ENCODE data around the gene SLC7A6. TPM values are rescaled to one million over a fixed set of nuclear protein-coding genes. Genes with fewer than 3 reads are reported as not detected.
A peak's percentile ranks its signal among the peaks of the same experiment; 100 is the strongest.

Gene SLC7A6
- total and polyA plus RNA-seq, 3 experiments from 2014 or later, result 18.7 to 94.9 (median 91.2) TPM

GRCh38 chr16:68257906-68258800 lies 6.2 kb upstream of the SLC7A6 start:
- Mint-ChIP-seq H3K4me1 (peaks cover 7 to 11% (median 10%) of the 10 kb centered on the region in 3 donors), H3K27ac (peak overlapping the region in 1 of 8 donors; percentile 58), H3K36me3 (peaks cover 0 to 45% (median 12%) of the 10 kb centered on the region in 3 donors), H3K9me3 (no peaks in the 10 kb centered on the region), H3K4me3 (no peak overlapping the region), H3K27me3 (peaks cover 0 to 1% of the 10 kb centered on the region in 2 donors)
- DNase-seq, result no peak
- Histone ChIP-seq H3K9me3 (ENCODE audit: low read length) (no peaks in the 10 kb centered on the region), H3K27ac (ENCODE audit: low read depth, low read length) (no peak overlapping the region), H3K4me1 (ENCODE audit: insufficient read depth, low read length) (peaks cover 7% of the 10 kb centered on the region), H3K36me3 (ENCODE audit: insufficient read depth, low read length) (peaks cover 5% of the 10 kb centered on the region), H3K4me3 (ENCODE audit: low read length) (no peak overlapping the region), H3K27me3 (ENCODE audit: insufficient read depth, low read length, poor library complexity, severe bottlenecking) (no peaks in the 10 kb centered on the region)
- ChIA-PET POLR2A (no interaction called here), CTCF (interaction anchor here (5.5 to 8.0 kb wide), 3 partner anchors 14 to 66 kb away, joined by 42 to 405 read pairs (median 319); partner anchors contain the start of gene PLA2G15)

GRCh38 chr16:68259007-68259825 lies 5.1 kb upstream of the SLC7A6 start:
- ChIA-PET CTCF (interaction anchor here (1.2 to 8.0 kb wide), 5 partner anchors 15 to 65 kb away, joined by 3 to 405 read pairs (median 131); partner anchors contain the start of genes PLA2G15, PRMT7 and SLC7A6OS), POLR2A (no interaction called here)
- Mint-ChIP-seq H3K4me3 (no peak overlapping the region), H3K9me3 (no peaks in the 10 kb centered on the region), H3K36me3 (peaks cover 0 to 42% (median 12%) of the 10 kb centered on the region in 3 donors), H3K27ac (no peak overlapping the region), H3K27me3 (no peaks in the 10 kb centered on the region), H3K4me1 (peaks cover 14 to 20% (median 19%) of the 10 kb centered on the region in 3 donors)
- peaks cover 5% of the 10 kb centered on the region for H3K36me3 ChIP-seq (ENCODE audit: insufficient read depth, low read length)
- peaks cover 14% of the 10 kb centered on the region for H3K4me1 ChIP-seq (ENCODE audit: insufficient read depth, low read length)
- DNase-seq, result no peak
- H3K27ac ChIP-seq (ENCODE audit: low read depth, low read length), result no peak overlapping the region
- no peaks in the 10 kb centered on the region for H3K9me3 ChIP-seq (ENCODE audit: low read length)
- H3K4me3 ChIP-seq (ENCODE audit: low read length), result no peak overlapping the region
- no peaks in the 10 kb centered on the region for H3K27me3 ChIP-seq (ENCODE audit: insufficient read depth, low read length, poor library complexity, severe bottlenecking)

- Histone ChIP-seq H3K4me1 (ENCODE audit: insufficient read depth, low read length) (peaks cover 37% of the 10 kb centered on the region), H3K27me3 (ENCODE audit: insufficient read depth, low read length, poor library complexity, severe bottlenecking) (no peaks in the 10 kb centered on the region), H3K4me3 (ENCODE audit: low read length) (peak overlapping the region; percentile 63), H3K27ac (ENCODE audit: low read depth, low read length) (peak overlapping the region; percentile 86), H3K9me3 (ENCODE audit: low read length) (no peaks in the 10 kb centered on the region), H3K36me3 (ENCODE audit: insufficient read depth, low read length) (no peaks in the 10 kb centered on the region)
- H3K27me3 Mint-ChIP-seq, result peaks cover 0 to 2% of the 10 kb centered on the region in 2 donors
- no peaks in the 10 kb centered on the region for H3K9me3 Mint-ChIP-seq
- CTCF ChIA-PET, result interaction anchor here (0.7 to 8.0 kb wide), 18 partner anchors 9 to 257 kb away, joined by 3 to 405 read pairs (median 8); partner anchors contain the start of genes PLA2G15, PRMT7 and SLC7A6OS
- H3K36me3 Mint-ChIP-seq, result peaks cover 0 to 39% (median 1%) of the 10 kb centered on the region in 3 donors
- H3K4me3 Mint-ChIP-seq, result peak overlapping the region; percentile 92 to 97 (median 94)
- POLR2A ChIA-PET, result interaction anchor here (0.9 to 2.6 kb wide), 12 partner anchors 9 to 71 kb away, joined by 3 to 26 read pairs (median 5); partner anchors contain the start of genes PLA2G15, PRMT7 and SLC7A6OS
- peaks cover 36 to 53% (median 48%) of the 10 kb centered on the region in 3 donors for H3K4me1 Mint-ChIP-seq
- H3K27ac Mint-ChIP-seq, result peak overlapping the region; percentile 97 to 100 (median 99)
- DNase-seq, result no peak
Measured at GRCh38 chr16:68263559-68264127, 683 bp upstream of the SLC7A6 start.

GRCh38 chr16:68265078-68265920 lies 973 bp downstream of the SLC7A6 start:
- POLR2A ChIA-PET, result interaction anchor here (1.0 to 2.6 kb wide), 3 partner anchors 11 to 20 kb away, joined by 3 to 21 read pairs (median 4); no protein-coding TSS in a partner anchor
- DNase-seq, result peak; percentile 31 to 62 (median 45)
- Histone ChIP-seq H3K36me3 (ENCODE audit: insufficient read depth, low read length) (no peaks in the 10 kb centered on the region), H3K27ac (ENCODE audit: low read depth, low read length) (peak overlapping the region; percentile 86), H3K4me1 (ENCODE audit: insufficient read depth, low read length) (peaks cover 54% of the 10 kb centered on the region), H3K4me3 (ENCODE audit: low read length) (peak overlapping the region; percentile 84), H3K9me3 (ENCODE audit: low read length) (no peaks in the 10 kb centered on the region), H3K27me3 (ENCODE audit: insufficient read depth, low read length, poor library complexity, severe bottlenecking) (no peaks in the 10 kb centered on the region)
- Mint-ChIP-seq H3K4me1 (peaks cover 51 to 69% (median 64%) of the 10 kb centered on the region in 3 donors), H3K4me3 (peak overlapping the region; percentile 94 to 98 (median 97)), H3K27me3 (peaks cover 0 to 2% of the 10 kb centered on the region in 2 donors), H3K27ac (peak overlapping the region; percentile 97 to 100 (median 99)), H3K9me3 (no peaks in the 10 kb centered on the region), H3K36me3 (peaks cover 0 to 32% (median 6%) of the 10 kb centered on the region in 3 donors)
- CTCF ChIA-PET, result interaction anchor here (6.3 to 7.6 kb wide), 2 partner anchors 16 to 42 kb away, joined by 131 to 319 read pairs; partner anchors contain the start of genes PRMT7 and SLC7A6OS

- no peak overlapping the region for H3K4me3 ChIP-seq (ENCODE audit: low read length)
- Mint-ChIP-seq H3K4me3 (peak overlapping the region in 6 of 7 donors; percentile 5 to 46 (median 32)), H3K9me3 (no peaks in the 10 kb centered on the region), H3K27me3 (peaks cover 0 to 3% of the 10 kb centered on the region in 2 donors), H3K27ac (peak overlapping the region; percentile 72 to 96 (median 88)), H3K4me1 (peaks cover 65 to 83% (median 80%) of the 10 kb centered on the region in 3 donors), H3K36me3 (peaks cover 0 to 46% (median 6%) of the 10 kb centered on the region in 3 donors)
- no peak overlapping the region for H3K27ac ChIP-seq (ENCODE audit: low read depth, low read length)
- H3K9me3 ChIP-seq (ENCODE audit: low read length), result no peaks in the 10 kb centered on the region
- peaks cover 73% of the 10 kb centered on the region for H3K4me1 ChIP-seq (ENCODE audit: insufficient read depth, low read length)
- peaks cover 6% of the 10 kb centered on the region for H3K36me3 ChIP-seq (ENCODE audit: insufficient read depth, low read length)
- H3K27me3 ChIP-seq (ENCODE audit: insufficient read depth, low read length, poor library complexity, severe bottlenecking), result no peaks in the 10 kb centered on the region
- no peak for DNase-seq
- ChIA-PET POLR2A (interaction anchor here (0.5 kb wide), 1 partner anchor 138 kb away, joined by 4 read pairs; no protein-coding TSS in a partner anchor), CTCF (interaction anchor here (1.2 to 2.6 kb wide), 3 partner anchors 43 to 66 kb away, joined by 3 to 14 read pairs (median 5); partner anchors contain the start of genes PRMT7 and SLC7A6OS)
Measured at GRCh38 chr16:68267612-68268405, 3.5 kb downstream of the SLC7A6 start.

GRCh38 chr16:68269793-68270192 lies 5.5 kb downstream of the SLC7A6 start:
- H3K36me3 ChIP-seq (ENCODE audit: insufficient read depth, low read length), result peaks cover 21% of the 10 kb centered on the region
- peaks cover 0 to 2% of the 10 kb centered on the region in 2 donors for H3K27me3 Mint-ChIP-seq
- H3K27ac ChIP-seq (ENCODE audit: low read depth, low read length), result no peak overlapping the region
- DNase-seq, result no peak
- H3K9me3 Mint-ChIP-seq, result no peaks in the 10 kb centered on the region
- ChIA-PET POLR2A (interaction anchor here (1.1 kb wide), 2 partner anchors 21 to 31 kb away, joined by 3 read pairs; no protein-coding TSS in a partner anchor), CTCF (interaction anchor here (1.1 to 2.6 kb wide), 3 partner anchors 20 to 59 kb away, joined by 3 to 14 read pairs (median 7); partner anchors contain the start of genes PRMT7 and SLC7A6OS)
- H3K36me3 Mint-ChIP-seq, result peaks cover 0 to 57% (median 9%) of the 10 kb centered on the region in 3 donors
- H3K27me3 ChIP-seq (ENCODE audit: insufficient read depth, low read length, poor library complexity, severe bottlenecking), result no peaks in the 10 kb centered on the region
- no peak overlapping the region for H3K4me3 ChIP-seq (ENCODE audit: low read length)
- peak overlapping the region in 4 of 7 donors; percentile 26 to 60 (median 38) for H3K4me3 Mint-ChIP-seq
- H3K9me3 ChIP-seq (ENCODE audit: low read length), result no peaks in the 10 kb centered on the region
- H3K4me1 Mint-ChIP-seq, result peaks cover 75 to 89% (median 89%) of the 10 kb centered on the region in 3 donors
- H3K27ac Mint-ChIP-seq, result peak overlapping the region; percentile 86 to 99 (median 95)
- peaks cover 85% of the 10 kb centered on the region for H3K4me1 ChIP-seq (ENCODE audit: insufficient read depth, low read length)

All from CD8-positive, alpha-beta memory T cell (primary cell).